K562 (cell line): ENCODE data around the gene COL15A1. TPM values are rescaled to one million over a fixed set of nuclear protein-coding genes. Genes with fewer than 3 reads are reported as not detected.

Experiments
- LARP7 ChIP-seq: fragments of 450-650 bp; IDR thresholded peaks from 2 replicates; pipeline ENCODE4 v1.6.1; 2016
- PML ChIP-seq: IDR thresholded peaks from 2 replicates; pipeline ENCODE4 v1.6.1; 2012; ENCODE audit warnings: low read length, inconsistent platforms
- PTBP1 ChIP-seq: fragments of 200-400 bp; formaldehyde crosslinking; IDR thresholded peaks from 2 replicates; pipeline ENCODE4 v1.6.1; 2017; ENCODE audit warnings: low read depth, low read length
- XRCC5 ChIP-seq: fragments of 200-400 bp; formaldehyde crosslinking; IDR thresholded peaks from 2 replicates; pipeline ENCODE4 v1.6.1; 2017; ENCODE audit warnings: low read depth, mild to moderate bottlenecking, low read length
- ZNF146 ChIP-seq: IDR thresholded peaks from one replicate; pipeline ENCODE4 v1.6.1; 2018; ENCODE audit warnings: missing compliant biosample characterization; ENCODE audit not compliant: unreplicated experiment
- ZNF274 ChIP-seq: IDR thresholded peaks from 2 replicates; pipeline ENCODE4 v1.6.1; 2011; ENCODE audit warnings: low read depth, mild to moderate bottlenecking, low read length, moderate library complexity, borderline replicate concordance
- ZNF707 ChIP-seq: fragments of 250-450 bp; sonication (Bioruptor Pico); conservative IDR thresholded peaks from 2 replicates; pipeline ENCODE4 v1.8.0; 2022; ENCODE audit warnings: inconsistent platforms, mild to moderate bottlenecking, moderate library complexity
- ZNF766 ChIP-seq: fragments of 200-800 bp; sonication (Bioruptor generic); conservative IDR thresholded peaks from 2 replicates; pipeline ENCODE4 v1.6.1; 2016; ENCODE audit warnings: missing genetic modification characterization, missing compliant biosample characterization
- polyA plus RNA-seq, 8 experiments: library from polyadenylated mRNA; depleted of rRNA in 4 of 8; stranded (reverse) in 5 of 8; unstranded in 3 of 8; fragments of >200 nt; fragmentation: Nextera tagmentation in 2 of 8; fragmentation: Illumina TruSeq in 1 of 8; extraction: Ambion mirVana in 2 of 8; extraction: Trizol in 1 of 8; gene quantifications; 2 replicates each; pipeline versions ENCODE4 v1.2.1 to v1.2.3, GENCODE V29; 2011 to 2014; ENCODE audit warnings: inconsistent platforms in 1 of 8, missing spikeins in 1 of 8
- total RNA-seq, 7 experiments: library from RNA; depleted of rRNA in 6 of 7; stranded (reverse); fragments of >200 nt in 6 of 7; fragmentation: Illumina TruSeq in 2 of 7; extraction: Trizol in 2 of 7; gene quantifications; 2 replicates each; pipeline versions ENCODE4 v1.2.1 to v1.2.3, GENCODE V29; 2011 to 2021; ENCODE audit warnings: low replicate concordance in 1 of 7
- TF ChIP-seq, protein P1 (sequence below): fragments of 450-650 bp; IDR thresholded peaks from 2 replicates; pipeline ENCODE4 v1.6.1; 2016; ENCODE audit warnings: borderline replicate concordance
- TF ChIP-seq, protein P2 (sequence below): fragments of 200-400 bp; formaldehyde crosslinking; IDR thresholded peaks from 2 replicates; pipeline ENCODE4 v1.6.1; 2017; ENCODE audit warnings: mild to moderate bottlenecking, low read depth, low read length, moderate library complexity
- TF ChIP-seq, protein P3 (sequence below): fragments of 450-650 bp; IDR thresholded peaks from one replicate; pipeline ENCODE4 v1.6.1; 2018; ENCODE audit warnings: mild to moderate bottlenecking, moderate library complexity; ENCODE audit not compliant: partially characterized antibody
- TF ChIP-seq, protein P4 (sequence below), 2 experiments: fragments of 450-650 bp in 1 of 2; sonication (generic) in 1 of 2; formaldehyde crosslinking in 1 of 2; IDR thresholded peaks; 2 replicates each; pipeline versions ENCODE4 v1.7.1 to v1.9.0; 2016 to 2022; ENCODE audit warnings: inconsistent platforms in 1 of 2, mild to moderate bottlenecking in 1 of 2, missing genetic modification reagents in 1 of 2

Gene COL15A1
- total and polyA plus RNA-seq, 9 of the 15 experiments (the other 6 are each of a cell fraction or from before 2014, with no cell fraction given) = 0.46 to 5.1 (median 2.6) TPM

DNA sequence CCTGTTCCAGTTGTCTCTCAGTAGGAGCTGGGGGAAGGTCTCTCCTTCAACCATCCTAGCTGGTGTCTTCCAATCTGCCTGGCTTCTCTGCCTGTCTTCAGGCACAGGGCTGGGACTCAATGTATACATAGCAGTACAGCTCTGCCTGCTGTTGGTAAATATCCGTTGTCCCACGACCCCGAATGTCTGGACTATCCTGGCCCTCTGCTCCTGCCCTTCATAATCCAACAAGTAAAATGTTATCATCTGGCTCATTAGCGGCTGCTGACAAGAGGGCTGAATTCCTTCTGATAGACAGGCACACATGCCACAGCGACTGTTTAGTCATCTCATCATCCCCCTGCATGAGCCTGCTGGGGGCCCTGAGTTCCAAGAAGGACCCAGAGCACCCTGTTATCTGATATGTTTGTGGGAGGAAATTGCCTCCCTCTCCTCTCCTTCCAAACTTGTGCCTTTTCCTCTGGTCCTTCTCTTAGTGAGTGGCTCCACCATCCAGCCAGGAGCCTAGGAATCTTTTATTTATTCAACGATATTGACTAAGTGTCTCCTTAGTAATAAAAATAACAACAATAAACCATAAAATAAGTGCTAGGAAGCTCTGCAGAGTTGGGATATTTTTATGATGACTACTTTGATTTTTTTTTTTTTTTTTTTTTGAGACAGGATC, 131.7 kb downstream of the COL15A1 start (continued):
- TF ChIP-seq, protein P1, sequence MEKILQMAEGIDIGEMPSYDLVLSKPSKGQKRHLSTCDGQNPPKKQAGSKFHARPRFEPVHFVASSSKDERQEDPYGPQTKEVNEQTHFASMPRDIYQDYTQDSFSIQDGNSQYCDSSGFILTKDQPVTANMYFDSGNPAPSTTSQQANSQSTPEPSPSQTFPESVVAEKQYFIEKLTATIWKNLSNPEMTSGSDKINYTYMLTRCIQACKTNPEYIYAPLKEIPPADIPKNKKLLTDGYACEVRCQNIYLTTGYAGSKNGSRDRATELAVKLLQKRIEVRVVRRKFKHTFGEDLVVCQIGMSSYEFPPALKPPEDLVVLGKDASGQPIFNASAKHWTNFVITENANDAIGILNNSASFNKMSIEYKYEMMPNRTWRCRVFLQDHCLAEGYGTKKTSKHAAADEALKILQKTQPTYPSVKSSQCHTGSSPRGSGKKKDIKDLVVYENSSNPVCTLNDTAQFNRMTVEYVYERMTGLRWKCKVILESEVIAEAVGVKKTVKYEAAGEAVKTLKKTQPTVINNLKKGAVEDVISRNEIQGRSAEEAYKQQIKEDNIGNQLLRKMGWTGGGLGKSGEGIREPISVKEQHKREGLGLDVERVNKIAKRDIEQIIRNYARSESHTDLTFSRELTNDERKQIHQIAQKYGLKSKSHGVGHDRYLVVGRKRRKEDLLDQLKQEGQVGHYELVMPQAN = no peak
- TF ChIP-seq, protein P2, sequence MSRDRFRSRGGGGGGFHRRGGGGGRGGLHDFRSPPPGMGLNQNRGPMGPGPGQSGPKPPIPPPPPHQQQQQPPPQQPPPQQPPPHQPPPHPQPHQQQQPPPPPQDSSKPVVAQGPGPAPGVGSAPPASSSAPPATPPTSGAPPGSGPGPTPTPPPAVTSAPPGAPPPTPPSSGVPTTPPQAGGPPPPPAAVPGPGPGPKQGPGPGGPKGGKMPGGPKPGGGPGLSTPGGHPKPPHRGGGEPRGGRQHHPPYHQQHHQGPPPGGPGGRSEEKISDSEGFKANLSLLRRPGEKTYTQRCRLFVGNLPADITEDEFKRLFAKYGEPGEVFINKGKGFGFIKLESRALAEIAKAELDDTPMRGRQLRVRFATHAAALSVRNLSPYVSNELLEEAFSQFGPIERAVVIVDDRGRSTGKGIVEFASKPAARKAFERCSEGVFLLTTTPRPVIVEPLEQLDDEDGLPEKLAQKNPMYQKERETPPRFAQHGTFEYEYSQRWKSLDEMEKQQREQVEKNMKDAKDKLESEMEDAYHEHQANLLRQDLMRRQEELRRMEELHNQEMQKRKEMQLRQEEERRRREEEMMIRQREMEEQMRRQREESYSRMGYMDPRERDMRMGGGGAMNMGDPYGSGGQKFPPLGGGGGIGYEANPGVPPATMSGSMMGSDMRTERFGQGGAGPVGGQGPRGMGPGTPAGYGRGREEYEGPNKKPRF = no peak
- TF ChIP-seq ZNF766 (0 out of 2 replicates have a peak, but pooled peaks have one; percentile 63), ZNF146 (CRISPR knock-in tag) (no peak), ZNF274 (no peak), ZNF707 (CRISPR knock-in tag) (no peak), PML (peak; percentile 24; the same call in 1 of the 2 replicates), PTBP1 (peak; percentile 47; the same call in 1 of the 2 replicates), XRCC5 (no peak), LARP7 (no peak)
- TF ChIP-seq, protein P3, sequence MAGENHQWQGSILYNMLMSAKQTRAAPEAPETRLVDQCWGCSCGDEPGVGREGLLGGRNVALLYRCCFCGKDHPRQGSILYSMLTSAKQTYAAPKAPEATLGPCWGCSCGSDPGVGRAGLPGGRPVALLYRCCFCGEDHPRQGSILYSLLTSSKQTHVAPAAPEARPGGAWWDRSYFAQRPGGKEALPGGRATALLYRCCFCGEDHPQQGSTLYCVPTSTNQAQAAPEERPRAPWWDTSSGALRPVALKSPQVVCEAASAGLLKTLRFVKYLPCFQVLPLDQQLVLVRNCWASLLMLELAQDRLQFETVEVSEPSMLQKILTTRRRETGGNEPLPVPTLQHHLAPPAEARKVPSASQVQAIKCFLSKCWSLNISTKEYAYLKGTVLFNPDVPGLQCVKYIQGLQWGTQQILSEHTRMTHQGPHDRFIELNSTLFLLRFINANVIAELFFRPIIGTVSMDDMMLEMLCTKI = no peak
- TF ChIP-seq, protein P4, sequence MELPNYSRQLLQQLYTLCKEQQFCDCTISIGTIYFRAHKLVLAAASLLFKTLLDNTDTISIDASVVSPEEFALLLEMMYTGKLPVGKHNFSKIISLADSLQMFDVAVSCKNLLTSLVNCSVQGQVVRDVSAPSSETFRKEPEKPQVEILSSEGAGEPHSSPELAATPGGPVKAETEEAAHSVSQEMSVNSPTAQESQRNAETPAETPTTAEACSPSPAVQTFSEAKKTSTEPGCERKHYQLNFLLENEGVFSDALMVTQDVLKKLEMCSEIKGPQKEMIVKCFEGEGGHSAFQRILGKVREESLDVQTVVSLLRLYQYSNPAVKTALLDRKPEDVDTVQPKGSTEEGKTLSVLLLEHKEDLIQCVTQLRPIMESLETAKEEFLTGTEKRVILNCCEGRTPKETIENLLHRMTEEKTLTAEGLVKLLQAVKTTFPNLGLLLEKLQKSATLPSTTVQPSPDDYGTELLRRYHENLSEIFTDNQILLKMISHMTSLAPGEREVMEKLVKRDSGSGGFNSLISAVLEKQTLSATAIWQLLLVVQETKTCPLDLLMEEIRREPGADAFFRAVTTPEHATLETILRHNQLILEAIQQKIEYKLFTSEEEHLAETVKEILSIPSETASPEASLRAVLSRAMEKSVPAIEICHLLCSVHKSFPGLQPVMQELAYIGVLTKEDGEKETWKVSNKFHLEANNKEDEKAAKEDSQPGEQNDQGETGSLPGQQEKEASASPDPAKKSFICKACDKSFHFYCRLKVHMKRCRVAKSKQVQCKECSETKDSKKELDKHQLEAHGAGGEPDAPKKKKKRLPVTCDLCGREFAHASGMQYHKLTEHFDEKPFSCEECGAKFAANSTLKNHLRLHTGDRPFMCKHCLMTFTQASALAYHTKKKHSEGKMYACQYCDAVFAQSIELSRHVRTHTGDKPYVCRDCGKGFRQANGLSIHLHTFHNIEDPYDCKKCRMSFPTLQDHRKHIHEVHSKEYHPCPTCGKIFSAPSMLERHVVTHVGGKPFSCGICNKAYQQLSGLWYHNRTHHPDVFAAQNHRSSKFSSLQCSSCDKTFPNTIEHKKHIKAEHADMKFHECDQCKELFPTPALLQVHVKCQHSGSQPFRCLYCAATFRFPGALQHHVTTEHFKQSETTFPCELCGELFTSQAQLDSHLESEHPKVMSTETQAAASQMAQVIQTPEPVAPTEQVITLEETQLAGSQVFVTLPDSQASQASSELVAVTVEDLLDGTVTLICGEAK (IDR thresholded peaks at IDR 0.05) = no peak
- TF ChIP-seq, protein P4 (CRISPR knock-in tag; IDR thresholded peaks at IDR 0.05) = no peak
